IMR-90 (cell line): ENCODE results near the gene AIMP1. TPM values are rescaled to one million over a fixed set of nuclear protein-coding genes. Genes with fewer than 3 reads are reported as not detected.

ENCODE experiments used
- ATAC-seq: fragments of 200-7000 bp; cut with Tn5 transposase; 2 replicates; pipeline ENCODE4 v1.9.1; 2020; ENCODE audit warnings: low read depth, mild to moderate bottlenecking, moderate library complexity
- BruUV-seq: library from RNA; stranded (reverse); fragments of 400-500 nt; replicated peaks from 2 replicates; lab custom pipeline; 2021; lab: Mats Ljungman, UMichigan
- CTCF ChIA-PET: fragments of 300-600 bp; formaldehyde crosslinking; extraction: SDS; loops from one replicate; lab custom pipeline; 2021; ENCODE audit warnings: antibody characterized with exemption; lab: Yijun Ruan, JAX
- POLR2A ChIA-PET: fragments of 300-600 bp; sonication (Branson Sonifier 250); formaldehyde crosslinking; loops from one replicate; lab custom pipeline; 2022; ENCODE audit warnings: antibody characterized with exemption; ENCODE audit not compliant: unreplicated experiment; lab: Charles Lee
- DNase-seq: peaks from one replicate; pipeline ENCODE4 v3.0.0; 2013
- H2AFZ ChIP-seq: replicated peaks from 2 replicates; pipeline ENCODE3; 2013; ENCODE audit warnings: low read length, mild to moderate bottlenecking; ENCODE audit not compliant: poor library complexity
- H2AK5ac ChIP-seq: 2 replicates; pipeline ENCODE4 v1.6.1; 2013; ENCODE audit warnings: low read depth, low read length, inconsistent platforms
- H2AK9ac ChIP-seq: replicated peaks from 2 replicates; pipeline ENCODE3; 2013; ENCODE audit warnings: mild to moderate bottlenecking, low read depth, low read length, moderate library complexity; ENCODE audit not compliant: poor library complexity
- H2BK120ac ChIP-seq: 2 replicates; pipeline ENCODE4 v1.6.1; 2013; ENCODE audit warnings: low read depth, low read length, inconsistent platforms
- H2BK15ac ChIP-seq: 3 replicates; pipeline ENCODE4 v1.6.1; 2013; ENCODE audit warnings: low read depth, low read length, inconsistent platforms
- H2BK20ac ChIP-seq: 2 replicates; pipeline ENCODE4 v1.6.1; 2013; ENCODE audit warnings: low read depth, mild to moderate bottlenecking, inconsistent platforms, low read length, moderate library complexity
- H2BK5ac ChIP-seq: 2 replicates; pipeline ENCODE4 v1.6.1; 2013; ENCODE audit warnings: mild to moderate bottlenecking, low read depth, low read length, inconsistent platforms; ENCODE audit not compliant: poor library complexity, severe bottlenecking
- H3K14ac ChIP-seq: replicated peaks from 2 replicates; pipeline ENCODE4 v1.6.1; 2013; ENCODE audit warnings: low read depth, low read length, inconsistent platforms
- H3K18ac ChIP-seq: 2 replicates; pipeline ENCODE4 v1.6.1; 2013; ENCODE audit warnings: low read depth, low read length, control low read depth
- H3K23ac ChIP-seq: 2 replicates; pipeline ENCODE4 v1.6.1; 2013; ENCODE audit warnings: low read depth, low read length, inconsistent platforms
- H3K27ac ChIP-seq: 2 replicates; pipeline ENCODE4 v1.5.1; 2013; ENCODE audit warnings: mild to moderate bottlenecking, control low read depth, low read length; ENCODE audit not compliant: insufficient read depth
- H3K27me3 ChIP-seq: 2 replicates; pipeline ENCODE4 v1.6.1; 2013; ENCODE audit warnings: low read length; ENCODE audit not compliant: control insufficient read depth, insufficient read depth
- H3K36me3 ChIP-seq: 2 replicates; pipeline ENCODE4 v1.6.1; 2013; ENCODE audit warnings: low read length, mixed read lengths; ENCODE audit not compliant: control insufficient read depth, insufficient read depth
- H3K4ac ChIP-seq: 2 replicates; pipeline ENCODE4 v1.6.1; 2013; ENCODE audit warnings: low read depth, low read length, inconsistent platforms
- H3K4me1 ChIP-seq: 2 replicates; pipeline ENCODE4 v1.6.1; 2013; ENCODE audit warnings: low read length, mixed read lengths; ENCODE audit not compliant: control insufficient read depth, insufficient read depth
- H3K4me2 ChIP-seq: 2 replicates; pipeline ENCODE4 v1.6.1; 2013; ENCODE audit warnings: low read depth, mild to moderate bottlenecking, control low read depth, low read length, moderate library complexity
- H3K4me3 ChIP-seq: 2 replicates; pipeline ENCODE4 v1.5.1; 2013; ENCODE audit warnings: low read depth, mild to moderate bottlenecking, control low read depth, low read length, moderate library complexity; ENCODE audit not compliant: insufficient read depth
- H3K56ac ChIP-seq: 2 replicates; pipeline ENCODE4 v1.6.1; 2013; ENCODE audit warnings: low read length, inconsistent platforms; ENCODE audit not compliant: insufficient read depth; ENCODE audit errors: extremely low read depth
- H3K79me1 ChIP-seq, 2 experiments: 2 replicates each; pipeline ENCODE4 v1.6.1; 2013; ENCODE audit warnings: low read length in 2 of 2, inconsistent platforms in 1 of 2, low read depth in 1 of 2
- H3K9ac ChIP-seq: 2 replicates; pipeline ENCODE4 v1.6.1; 2013; ENCODE audit warnings: low read depth, low read length, control low read depth
- H3K9me1 ChIP-seq: 2 replicates; pipeline ENCODE4 v1.6.1; 2013; ENCODE audit warnings: low read length, inconsistent platforms; ENCODE audit not compliant: insufficient read depth
- H3K9me3 ChIP-seq: 2 replicates; pipeline ENCODE4 v1.6.1; 2013; ENCODE audit warnings: low read length; ENCODE audit not compliant: control insufficient read depth, insufficient read depth
- H4K20me1 ChIP-seq: 2 replicates; pipeline ENCODE4 v1.6.1; 2013; ENCODE audit warnings: low read length, inconsistent platforms; ENCODE audit not compliant: insufficient read depth
- H4K5ac ChIP-seq: 2 replicates; pipeline ENCODE4 v1.6.1; 2013; ENCODE audit warnings: mild to moderate bottlenecking, low read depth, low read length, control low read depth
- H4K8ac ChIP-seq, 2 experiments: 2 replicates each; pipeline ENCODE4 v1.6.1; 2013; ENCODE audit warnings: low read depth in 2 of 2, low read length in 2 of 2, control low read depth in 1 of 2, inconsistent platforms in 1 of 2
- H4K91ac ChIP-seq: 2 replicates; pipeline ENCODE4 v1.6.1; 2013; ENCODE audit warnings: low read depth, low read length, inconsistent platforms; ENCODE audit not compliant: insufficient read depth
- FOS ChIP-seq: fragments of 150-350 bp; IDR thresholded peaks from 2 replicates; pipeline ENCODE4 v1.6.1; 2016; ENCODE audit warnings: low read depth, low read length
- MAFK ChIP-seq: IDR thresholded peaks from 2 replicates; pipeline ENCODE4 v1.6.1; 2012; ENCODE audit warnings: low read depth, low read length, improper control_type of control experiment
- MAZ ChIP-seq: IDR thresholded peaks from 2 replicates; pipeline ENCODE4 v1.6.1; 2012; ENCODE audit warnings: low read depth, mild to moderate bottlenecking, low read length, improper control_type of control experiment, moderate library complexity, borderline replicate concordance
- RCOR1 ChIP-seq: IDR thresholded peaks from 2 replicates; pipeline ENCODE4 v1.6.1; 2012; ENCODE audit warnings: mild to moderate bottlenecking, low read length, improper control_type of control experiment; ENCODE audit not compliant: insufficient replicate concordance
- RFX5 ChIP-seq: IDR thresholded peaks from 2 replicates; pipeline ENCODE4 v1.8.0; 2012; ENCODE audit warnings: low read depth, mild to moderate bottlenecking, low read length, moderate library complexity
- dilution Hi-C: fragments of 300-500 bp; cut with HindIII; formaldehyde crosslinking; loops from one replicate; pipeline ENCODE4 v1.14.3; 2018; ENCODE audit warnings: low sequenced_read_pairs; ENCODE audit not compliant: unreplicated experiment
- in situ Hi-C: fragments of 300-500 bp; cut with MboI; formaldehyde crosslinking; loops from 3 replicates; pipeline ENCODE4 v1.14.3; 2019; ENCODE audit warnings: low sequenced_read_pairs, inconsistent platforms, mixed read lengths
- intact Hi-C: fragments of 100-400 bp; cut with micrococcal nuclease; formaldehyde crosslinking; loops from 2 replicates; pipeline ENCODE4 v1.10.0; 2022
- polyA plus RNA-seq, 3 experiments: library from polyadenylated mRNA; depleted of rRNA; stranded (reverse); fragments of >200 nt; gene quantifications; 2 replicates each; pipeline ENCODE4 v1.2.3, GENCODE V29; 2012; ENCODE audit warnings: low replicate concordance in 1 of 3
- total RNA-seq: library from RNA; depleted of rRNA; stranded (reverse); fragments of >200 nt; gene quantifications from 2 replicates; pipeline ENCODE4 v1.2.3, GENCODE V29; 2012
- TF ChIP-seq, protein P1 (sequence below): conservative IDR thresholded peaks from 2 replicates; pipeline ENCODE4 v1.5.1; 2012; ENCODE audit warnings: mild to moderate bottlenecking, low read depth, low read length, improper control_type of control experiment
- TF ChIP-seq, protein P2 (sequence below): fragments of 150-350 bp; IDR thresholded peaks from 2 replicates; pipeline ENCODE4 v1.6.1; 2016; ENCODE audit warnings: low read depth, mild to moderate bottlenecking, low read length, moderate library complexity, borderline replicate concordance

AIMP1 gene
- total and polyA plus RNA-seq, 2 of the 4 experiments (the other 2 are of a cell fraction): 11.8 to 21.4 TPM

DNA sequence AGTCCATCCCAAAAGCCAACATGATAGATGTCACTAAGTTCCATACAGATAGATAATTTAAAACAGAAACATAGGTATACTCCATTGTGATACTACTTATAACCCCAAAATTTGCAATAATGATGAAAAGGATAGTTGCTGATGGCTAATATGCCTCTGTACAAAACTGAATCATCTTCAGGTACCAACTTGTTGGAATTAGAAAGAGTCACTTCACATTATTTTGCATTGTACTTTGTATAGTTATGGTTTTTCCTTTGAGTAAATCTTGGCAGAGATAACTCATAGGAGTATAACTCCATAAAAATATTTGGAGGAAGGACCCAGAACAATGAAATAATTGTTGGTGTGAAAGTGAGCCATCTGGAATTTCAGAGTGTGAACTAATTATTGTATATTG, 34.7 kb downstream of the AIMP1 start:
- Histone ChIP-seq H2BK20ac (no peak overlapping the region), H3K4me3 (no peak overlapping the region), H3K9me3 (no peaks in the 10 kb centered on the region), H2BK5ac (no peak overlapping the region), H2BK15ac (no peak overlapping the region), H3K36me3 (peaks cover 6% of the 10 kb centered on the region), H2AK9ac (no peak overlapping the region), H3K23ac (no peak overlapping the region), H2AFZ (no peak overlapping the region), H4K20me1 (no peaks in the 10 kb centered on the region), H4K5ac (no peak overlapping the region), H4K91ac (no peak overlapping the region), H4K8ac (no peak overlapping the region), H3K4me2 (no peak overlapping the region), H3K56ac (no peak overlapping the region), H3K27ac (no peak overlapping the region), H3K18ac (no peak overlapping the region), H3K4me1 (no peaks in the 10 kb centered on the region), H3K14ac (no peak overlapping the region), H3K4ac (no peak overlapping the region), H2BK120ac (no peak overlapping the region), H3K79me1 (no peaks in the 10 kb centered on the region; a peak in 2 of 4 replicates), H3K9me1 (no peaks in the 10 kb centered on the region), H3K27me3 (no peaks in the 10 kb centered on the region), H3K9ac (no peak overlapping the region), H2AK5ac (no peak overlapping the region)
- dilution Hi-C loops: no loop called here
- BruUV-seq: no TSS peak
- TF ChIP-seq FOS: no peak
- TF ChIP-seq RCOR1: no peak
- TF ChIP-seq, protein P1, sequence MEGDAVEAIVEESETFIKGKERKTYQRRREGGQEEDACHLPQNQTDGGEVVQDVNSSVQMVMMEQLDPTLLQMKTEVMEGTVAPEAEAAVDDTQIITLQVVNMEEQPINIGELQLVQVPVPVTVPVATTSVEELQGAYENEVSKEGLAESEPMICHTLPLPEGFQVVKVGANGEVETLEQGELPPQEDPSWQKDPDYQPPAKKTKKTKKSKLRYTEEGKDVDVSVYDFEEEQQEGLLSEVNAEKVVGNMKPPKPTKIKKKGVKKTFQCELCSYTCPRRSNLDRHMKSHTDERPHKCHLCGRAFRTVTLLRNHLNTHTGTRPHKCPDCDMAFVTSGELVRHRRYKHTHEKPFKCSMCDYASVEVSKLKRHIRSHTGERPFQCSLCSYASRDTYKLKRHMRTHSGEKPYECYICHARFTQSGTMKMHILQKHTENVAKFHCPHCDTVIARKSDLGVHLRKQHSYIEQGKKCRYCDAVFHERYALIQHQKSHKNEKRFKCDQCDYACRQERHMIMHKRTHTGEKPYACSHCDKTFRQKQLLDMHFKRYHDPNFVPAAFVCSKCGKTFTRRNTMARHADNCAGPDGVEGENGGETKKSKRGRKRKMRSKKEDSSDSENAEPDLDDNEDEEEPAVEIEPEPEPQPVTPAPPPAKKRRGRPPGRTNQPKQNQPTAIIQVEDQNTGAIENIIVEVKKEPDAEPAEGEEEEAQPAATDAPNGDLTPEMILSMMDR: no peak
- no peak for TF ChIP-seq RFX5
- no peak for TF ChIP-seq MAFK
- TF ChIP-seq, protein P2, sequence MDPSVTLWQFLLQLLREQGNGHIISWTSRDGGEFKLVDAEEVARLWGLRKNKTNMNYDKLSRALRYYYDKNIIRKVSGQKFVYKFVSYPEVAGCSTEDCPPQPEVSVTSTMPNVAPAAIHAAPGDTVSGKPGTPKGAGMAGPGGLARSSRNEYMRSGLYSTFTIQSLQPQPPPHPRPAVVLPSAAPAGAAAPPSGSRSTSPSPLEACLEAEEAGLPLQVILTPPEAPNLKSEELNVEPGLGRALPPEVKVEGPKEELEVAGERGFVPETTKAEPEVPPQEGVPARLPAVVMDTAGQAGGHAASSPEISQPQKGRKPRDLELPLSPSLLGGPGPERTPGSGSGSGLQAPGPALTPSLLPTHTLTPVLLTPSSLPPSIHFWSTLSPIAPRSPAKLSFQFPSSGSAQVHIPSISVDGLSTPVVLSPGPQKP: no peak
- no peak for TF ChIP-seq MAZ
- in situ Hi-C loops: no loop called here
- intact Hi-C loops: no loop called here
- DNase-seq: no peak
- ChIA-PET CTCF (interaction anchor here (0.6 kb wide), 1 partner anchor 13 kb away, joined by 3 read pairs; no protein-coding TSS in a partner anchor), POLR2A (no interaction called here)
- no peak for ATAC-seq
